Ishikawa (cell line): ENCODE measurements around the gene CACNA1E.

ENCODE experiments used
- CEBPB ChIP-seq: IDR thresholded peaks from 2 replicates; pipeline ENCODE4 v1.6.1; 2012
- CREB1 ChIP-seq: IDR thresholded peaks from 2 replicates; pipeline ENCODE4 v1.6.1; 2012; ENCODE audit warnings: low read depth
- EGR1 ChIP-seq: IDR thresholded peaks from 2 replicates; pipeline ENCODE4 v1.6.1; 2012
- EP300 ChIP-seq: IDR thresholded peaks from 2 replicates; pipeline ENCODE4 v1.6.1; 2012; ENCODE audit warnings: borderline replicate concordance
- FOXM1 ChIP-seq: IDR thresholded peaks from 2 replicates; pipeline ENCODE4 v1.6.1; 2012; ENCODE audit warnings: low read depth, borderline replicate concordance
- NFIC ChIP-seq: IDR thresholded peaks from 2 replicates; pipeline ENCODE4 v1.6.1; 2012
- RAD21 ChIP-seq: IDR thresholded peaks from 2 replicates; pipeline ENCODE4 v1.6.1; 2012; ENCODE audit warnings: low read depth
- TAF1 ChIP-seq: IDR thresholded peaks from 2 replicates; pipeline ENCODE4 v1.6.1; 2012; ENCODE audit warnings: low read depth, mild to moderate bottlenecking
- TCF12 ChIP-seq: IDR thresholded peaks from 2 replicates; pipeline ENCODE4 v1.6.1; 2012; ENCODE audit warnings: low read depth
- TEAD4 ChIP-seq: IDR thresholded peaks from 2 replicates; pipeline ENCODE4 v1.6.1; 2012
- YY1 ChIP-seq: IDR thresholded peaks from 2 replicates; pipeline ENCODE4 v1.6.1; 2012; ENCODE audit warnings: low read depth
- ZBTB7A ChIP-seq: IDR thresholded peaks from 2 replicates; pipeline ENCODE4 v1.6.1; 2012; ENCODE audit warnings: low read depth
- TF ChIP-seq, protein P1 (sequence below): IDR thresholded peaks from 2 replicates; pipeline ENCODE4 v1.6.1; 2012
- TF ChIP-seq, protein P2 (sequence below): IDR thresholded peaks from 2 replicates; pipeline ENCODE4 v1.6.1; 2012
- TF ChIP-seq, protein P3 (sequence below): IDR thresholded peaks from 2 replicates; pipeline ENCODE4 v1.6.1; 2012; ENCODE audit warnings: low read depth, mild to moderate bottlenecking

Gene CACNA1E

DNA sequence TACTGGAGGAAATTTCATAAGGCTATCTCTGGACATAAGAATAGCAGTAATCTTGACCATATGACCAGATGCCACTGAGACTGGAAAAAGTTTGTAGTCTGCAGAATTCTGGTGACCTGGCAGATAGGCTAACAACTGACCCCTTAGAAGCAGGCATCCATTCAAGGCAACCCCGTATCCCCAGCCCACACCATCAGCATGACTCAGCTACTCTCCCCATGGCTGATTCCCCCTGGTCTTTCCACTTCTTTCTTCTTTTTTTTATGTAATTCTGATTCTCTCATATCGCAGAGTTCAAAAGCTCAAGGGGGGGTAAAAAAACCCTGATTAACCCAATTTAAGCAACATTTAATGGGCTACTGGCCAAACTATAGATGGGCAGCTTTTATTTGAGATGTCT is 335.1 kb downstream of the CACNA1E start:
- no peak for TF ChIP-seq NFIC
- TF ChIP-seq TAF1: no peak
- TF ChIP-seq EGR1: no peak
- TF ChIP-seq RAD21: no peak
- TF ChIP-seq ZBTB7A: no peak
- TF ChIP-seq FOXM1: no peak
- no peak for TF ChIP-seq CEBPB

DNA sequence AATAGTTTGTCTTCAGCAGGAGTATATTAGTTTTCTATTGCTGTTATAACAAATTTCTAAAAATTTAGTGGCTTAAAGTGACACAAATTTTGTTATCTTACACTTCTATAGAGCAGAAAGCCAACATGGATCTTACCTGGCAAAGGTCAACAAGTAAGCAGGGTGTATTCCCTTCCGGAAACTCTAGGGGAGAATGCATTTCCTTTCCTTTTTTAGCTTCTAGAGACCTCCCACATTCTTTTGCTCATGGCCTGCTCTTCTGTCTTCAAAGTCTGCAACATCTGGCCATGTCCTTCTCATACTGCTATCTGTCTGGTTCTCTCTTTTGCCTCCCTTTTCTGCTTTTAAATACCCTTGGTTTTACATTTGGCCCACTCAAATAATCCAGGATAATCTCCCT is 335.6 kb downstream of the CACNA1E start:
- no peak for TF ChIP-seq CEBPB
- no peak for TF ChIP-seq TCF12
- no peak for TF ChIP-seq TAF1
- TF ChIP-seq, protein P1, sequence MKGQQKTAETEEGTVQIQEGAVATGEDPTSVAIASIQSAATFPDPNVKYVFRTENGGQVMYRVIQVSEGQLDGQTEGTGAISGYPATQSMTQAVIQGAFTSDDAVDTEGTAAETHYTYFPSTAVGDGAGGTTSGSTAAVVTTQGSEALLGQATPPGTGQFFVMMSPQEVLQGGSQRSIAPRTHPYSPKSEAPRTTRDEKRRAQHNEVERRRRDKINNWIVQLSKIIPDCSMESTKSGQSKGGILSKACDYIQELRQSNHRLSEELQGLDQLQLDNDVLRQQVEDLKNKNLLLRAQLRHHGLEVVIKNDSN: no peak
- no peak for TF ChIP-seq EP300
- TF ChIP-seq NFIC: no peak
- no peak for TF ChIP-seq ZBTB7A

DNA sequence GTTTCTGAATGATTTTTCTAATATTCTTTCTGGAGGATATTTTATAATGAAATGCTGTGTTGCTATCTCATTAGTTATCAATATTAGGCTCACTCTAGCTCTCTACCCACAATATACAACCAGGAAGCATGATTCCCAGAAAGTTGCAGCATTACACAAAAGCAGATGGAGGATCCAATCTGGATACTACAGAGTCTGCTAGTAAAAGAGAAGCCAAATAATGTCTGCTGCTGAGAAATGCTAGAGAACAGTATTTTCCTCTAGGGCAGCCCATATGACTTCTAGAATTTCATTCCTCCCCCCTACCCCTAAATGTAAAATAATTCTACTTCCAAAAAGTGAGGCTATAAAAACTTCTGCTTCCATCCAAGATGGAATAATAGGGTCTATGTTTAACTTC is 338.4 kb downstream of the CACNA1E start:
- TF ChIP-seq TCF12: no peak
- TF ChIP-seq TEAD4: no peak
- no peak for TF ChIP-seq NFIC
- no peak for TF ChIP-seq RAD21
- TF ChIP-seq TAF1: no peak
- TF ChIP-seq, protein P2, sequence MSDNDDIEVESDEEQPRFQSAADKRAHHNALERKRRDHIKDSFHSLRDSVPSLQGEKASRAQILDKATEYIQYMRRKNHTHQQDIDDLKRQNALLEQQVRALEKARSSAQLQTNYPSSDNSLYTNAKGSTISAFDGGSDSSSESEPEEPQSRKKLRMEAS: no peak
- TF ChIP-seq, protein P1: no peak
- TF ChIP-seq, protein P3, sequence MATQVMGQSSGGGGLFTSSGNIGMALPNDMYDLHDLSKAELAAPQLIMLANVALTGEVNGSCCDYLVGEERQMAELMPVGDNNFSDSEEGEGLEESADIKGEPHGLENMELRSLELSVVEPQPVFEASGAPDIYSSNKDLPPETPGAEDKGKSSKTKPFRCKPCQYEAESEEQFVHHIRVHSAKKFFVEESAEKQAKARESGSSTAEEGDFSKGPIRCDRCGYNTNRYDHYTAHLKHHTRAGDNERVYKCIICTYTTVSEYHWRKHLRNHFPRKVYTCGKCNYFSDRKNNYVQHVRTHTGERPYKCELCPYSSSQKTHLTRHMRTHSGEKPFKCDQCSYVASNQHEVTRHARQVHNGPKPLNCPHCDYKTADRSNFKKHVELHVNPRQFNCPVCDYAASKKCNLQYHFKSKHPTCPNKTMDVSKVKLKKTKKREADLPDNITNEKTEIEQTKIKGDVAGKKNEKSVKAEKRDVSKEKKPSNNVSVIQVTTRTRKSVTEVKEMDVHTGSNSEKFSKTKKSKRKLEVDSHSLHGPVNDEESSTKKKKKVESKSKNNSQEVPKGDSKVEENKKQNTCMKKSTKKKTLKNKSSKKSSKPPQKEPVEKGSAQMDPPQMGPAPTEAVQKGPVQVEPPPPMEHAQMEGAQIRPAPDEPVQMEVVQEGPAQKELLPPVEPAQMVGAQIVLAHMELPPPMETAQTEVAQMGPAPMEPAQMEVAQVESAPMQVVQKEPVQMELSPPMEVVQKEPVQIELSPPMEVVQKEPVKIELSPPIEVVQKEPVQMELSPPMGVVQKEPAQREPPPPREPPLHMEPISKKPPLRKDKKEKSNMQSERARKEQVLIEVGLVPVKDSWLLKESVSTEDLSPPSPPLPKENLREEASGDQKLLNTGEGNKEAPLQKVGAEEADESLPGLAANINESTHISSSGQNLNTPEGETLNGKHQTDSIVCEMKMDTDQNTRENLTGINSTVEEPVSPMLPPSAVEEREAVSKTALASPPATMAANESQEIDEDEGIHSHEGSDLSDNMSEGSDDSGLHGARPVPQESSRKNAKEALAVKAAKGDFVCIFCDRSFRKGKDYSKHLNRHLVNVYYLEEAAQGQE: no peak
- TF ChIP-seq CREB1: no peak
- TF ChIP-seq FOXM1: no peak
- TF ChIP-seq CEBPB: no peak

DNA sequence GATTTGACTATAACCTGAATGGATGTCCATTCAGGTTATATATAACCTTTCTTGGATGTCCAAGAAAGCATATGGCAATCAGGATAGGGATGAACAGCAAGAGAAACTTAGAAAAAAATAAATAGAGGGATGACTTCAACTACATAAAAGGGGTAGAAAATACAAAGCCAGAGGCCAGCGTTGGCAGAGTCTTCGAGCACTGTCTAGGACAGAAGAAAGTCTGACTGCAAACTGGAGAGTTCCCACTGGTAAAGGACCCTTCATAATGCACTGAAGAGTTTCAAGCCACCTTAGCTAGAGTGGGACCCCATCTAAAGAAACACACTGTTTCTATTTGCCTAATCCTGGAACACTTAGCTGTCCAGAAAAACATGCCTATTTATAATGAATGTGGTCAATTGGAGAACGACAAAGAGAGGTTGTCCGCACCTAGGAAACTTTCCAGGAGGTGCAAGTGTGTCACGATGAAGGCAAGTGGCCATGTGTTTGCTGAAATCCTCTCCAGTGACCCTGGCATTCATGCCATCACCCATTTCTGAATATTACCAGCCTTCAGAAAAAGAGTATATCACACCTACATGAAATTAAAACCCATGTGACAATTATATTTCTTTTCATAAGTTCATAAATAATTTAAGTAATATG is 362.8 kb downstream of the CACNA1E start:
- TF ChIP-seq RAD21: no peak

DNA sequence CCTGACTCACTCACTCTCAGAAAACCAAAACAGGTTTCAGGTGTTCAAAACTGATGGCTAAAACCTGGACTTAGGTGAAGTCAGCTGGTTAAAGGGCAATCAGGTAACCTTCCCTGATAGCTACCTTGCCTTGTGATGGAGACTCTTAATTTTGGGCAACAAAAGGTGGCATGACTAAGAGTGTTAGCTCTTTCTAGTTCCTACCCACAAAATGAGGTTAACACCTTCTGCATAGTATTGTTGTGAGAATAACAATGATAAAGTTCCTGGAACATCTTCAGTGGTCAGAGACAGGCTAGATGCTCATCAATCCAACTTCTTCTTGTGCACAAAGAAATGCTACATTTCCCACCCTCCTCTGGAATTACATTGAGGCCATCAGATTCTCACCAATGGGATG is 363.4 kb downstream of the CACNA1E start:
- TF ChIP-seq YY1: no peak
- no peak for TF ChIP-seq FOXM1

DNA sequence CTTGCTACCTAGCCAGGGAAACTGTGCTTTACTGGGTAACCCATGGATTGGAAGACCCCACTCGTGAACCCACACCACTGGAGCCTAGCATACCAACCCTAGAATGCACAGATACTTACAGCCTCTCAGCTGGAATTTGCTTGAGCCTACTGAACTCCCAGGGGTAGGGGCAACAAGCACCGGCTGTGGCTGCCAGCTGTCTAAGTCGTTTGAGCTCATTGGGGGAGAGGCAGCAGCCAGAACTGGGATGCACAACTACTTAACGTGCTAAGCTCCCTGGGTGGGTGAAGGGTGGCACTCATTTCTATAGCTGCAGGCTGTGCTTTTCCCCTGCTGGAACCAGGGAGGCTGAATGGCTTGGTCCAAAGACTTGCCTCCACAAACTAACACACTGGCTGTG is 365.8 kb downstream of the CACNA1E start:
- TF ChIP-seq TCF12 (no peak), RAD21 (no peak), EGR1 (no peak), TAF1 (no peak), TEAD4 (no peak), YY1 (no peak), NFIC (no peak), CREB1 (no peak), ZBTB7A (no peak), CEBPB (no peak), FOXM1 (no peak), EP300 (no peak)
- TF ChIP-seq, protein P2: no peak
- TF ChIP-seq, protein P3: no peak
- TF ChIP-seq, protein P1: no peak

DNA sequence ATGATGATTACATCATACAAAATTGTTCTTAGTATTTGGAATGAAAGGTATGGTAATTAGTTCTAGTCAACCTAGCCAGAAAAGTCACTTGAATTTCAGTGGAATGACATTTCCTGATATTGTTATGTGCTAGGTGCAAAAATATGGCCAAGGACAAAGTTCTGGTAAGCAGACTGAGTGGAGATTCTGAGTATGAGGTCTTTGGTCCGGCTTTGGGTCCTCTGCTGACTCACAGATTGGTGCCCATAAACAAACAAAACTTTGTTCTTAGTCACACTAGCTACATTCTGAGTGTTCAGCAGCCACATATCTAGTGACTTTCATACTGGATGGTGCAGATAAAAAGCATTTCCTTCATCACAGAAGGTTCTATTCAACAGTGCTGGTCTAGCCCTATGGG is 372.1 kb downstream of the CACNA1E start:
- TF ChIP-seq YY1 (no peak), TAF1 (no peak), EGR1 (no peak), NFIC (no peak), CREB1 (no peak), ZBTB7A (no peak), RAD21 (no peak), FOXM1 (no peak), EP300 (no peak)
- TF ChIP-seq, protein P2: no peak
- TF ChIP-seq, protein P3: no peak
